AG08396 (cell line): ENCODE data around the gene BLNK.

ENCODE experiments used
- DNase-seq: peaks from one replicate; pipeline ENCODE4 v3.0.0; 2012; ENCODE audit warnings: low spot score, mixed read lengths

BLNK gene

GRCh38 chr10:96261930-96262329, 9.4 kb downstream of the BLNK start:
- DNase-seq: no peak

DNA sequence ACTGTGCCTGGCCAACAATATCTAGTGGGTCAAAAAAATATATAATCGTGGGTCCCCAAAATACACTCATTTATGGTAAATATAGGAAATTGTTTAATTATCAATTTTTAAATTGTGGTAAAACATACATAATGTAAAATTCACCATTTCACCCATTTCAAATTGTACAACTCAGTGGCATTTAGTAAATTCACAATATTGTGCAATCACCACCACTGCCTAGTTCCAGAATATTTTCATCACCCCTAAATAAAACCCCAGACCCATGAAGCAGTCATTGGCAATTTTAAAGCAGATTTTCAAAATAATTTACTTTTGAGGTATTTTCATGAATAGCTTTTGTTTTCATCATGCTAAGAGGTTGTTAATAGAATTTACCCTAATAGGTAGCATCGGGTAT, 10.2 kb downstream of the BLNK start:
- no peak for DNase-seq

GRCh38 chr10:96260014-96260413, 11.4 kb downstream of the BLNK start:
- no peak for DNase-seq

GRCh38 chr10:96259150-96259549, 12.2 kb downstream of the BLNK start:
- no peak for DNase-seq

DNA sequence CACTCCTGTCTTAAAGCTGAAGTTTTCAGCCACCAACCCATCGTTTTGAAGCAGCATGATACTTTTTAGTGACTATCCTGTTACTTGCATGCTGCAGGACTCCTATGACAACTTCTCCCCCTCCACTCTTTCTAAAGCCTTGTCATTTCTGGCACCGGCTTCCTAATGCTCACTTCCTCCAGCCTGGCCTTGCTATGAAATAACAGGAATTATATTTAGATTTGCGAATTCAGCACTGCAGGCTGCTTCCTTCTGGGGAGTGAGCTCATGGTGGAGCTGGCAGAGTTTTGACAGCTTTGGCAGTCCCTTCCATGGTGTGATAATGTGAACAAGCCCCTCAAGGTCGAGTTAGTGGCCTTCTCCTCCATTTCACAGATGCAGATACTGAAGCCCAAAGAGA, 13.4 kb downstream of the BLNK start:
- no peak for DNase-seq

DNA sequence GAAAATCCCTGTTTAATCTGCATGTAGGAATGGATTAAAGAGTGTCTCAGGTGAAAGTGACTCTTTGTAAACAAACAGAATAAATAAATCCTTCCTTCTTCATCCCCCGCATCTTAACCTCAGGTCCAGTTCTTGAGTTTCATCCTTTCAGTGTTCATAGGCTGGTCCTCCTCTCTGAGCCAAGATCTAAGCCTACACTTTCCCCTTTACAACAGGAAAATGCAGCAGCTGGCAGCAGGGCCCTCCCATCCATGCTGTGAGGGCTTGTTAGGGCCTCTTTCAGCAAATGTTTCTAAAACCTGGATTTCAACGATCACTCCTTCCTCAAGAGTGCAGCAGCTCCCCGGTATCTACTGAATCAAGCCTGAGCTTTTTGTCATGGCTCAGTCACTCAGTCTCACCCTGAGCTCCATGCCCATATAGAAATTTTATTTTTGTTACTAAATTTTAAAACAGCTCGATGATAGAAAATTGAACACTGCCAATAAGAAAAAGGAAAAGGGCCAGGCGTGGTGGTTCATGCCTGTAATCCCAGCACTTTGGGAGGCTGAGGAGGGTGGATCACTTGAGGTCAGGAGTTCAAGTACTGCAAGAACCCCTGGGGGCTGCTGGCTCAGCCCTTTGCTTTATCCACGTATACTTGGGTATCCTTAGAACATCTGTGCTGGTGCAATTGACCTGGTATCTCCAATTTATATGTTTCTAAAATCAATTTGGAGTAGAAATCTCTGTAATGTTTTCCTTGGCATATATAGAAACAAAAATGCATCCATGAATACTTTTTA, 15.6 kb downstream of the BLNK start:
- no peak for DNase-seq

DNA sequence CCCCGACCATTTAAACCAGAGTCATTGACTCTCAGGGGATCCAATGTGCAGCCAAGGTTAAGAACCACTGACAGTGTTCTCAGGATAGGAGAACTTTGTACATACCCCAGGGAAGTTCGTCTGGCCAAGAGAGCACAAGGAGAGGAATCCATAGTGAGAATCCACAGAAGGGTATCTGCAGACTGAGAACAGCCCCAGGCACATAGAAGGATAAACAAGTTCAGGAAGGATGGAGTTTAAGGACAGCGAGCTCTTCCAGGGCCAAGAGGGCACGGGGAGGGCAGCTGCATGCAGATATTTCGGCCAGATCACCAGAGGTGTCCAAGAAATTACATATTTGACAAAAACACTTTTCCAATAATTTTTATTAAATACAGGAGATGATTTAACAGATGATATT, 16.4 kb downstream of the BLNK start:
- no peak for DNase-seq

- DNase-seq: no peak
These were observed 18.6 kb downstream of the BLNK start for GRCh38 chr10:96252730-96253129.

DNA sequence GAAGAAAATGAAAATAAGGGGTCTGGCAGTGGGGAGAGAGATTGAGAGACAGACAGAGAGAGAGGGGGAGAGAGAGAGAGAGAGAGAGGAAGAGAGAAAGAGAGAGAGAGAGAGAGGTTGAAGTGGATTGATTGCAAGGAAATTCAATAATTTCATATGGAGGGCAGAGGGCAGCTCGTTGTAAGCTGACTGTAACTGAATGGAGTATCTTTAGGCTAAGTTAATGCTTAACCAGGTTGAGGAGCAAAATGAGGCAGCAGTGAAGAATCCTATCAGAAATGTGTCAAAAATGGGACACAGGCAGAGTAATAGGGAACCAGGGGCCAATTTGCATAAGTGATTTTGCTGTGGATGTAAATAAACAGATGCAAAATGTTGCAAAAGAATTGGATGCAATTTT, 21.0 kb downstream of the BLNK start:
- DNase-seq: no peak

GRCh38 chr10:96249264-96249663, 22.1 kb downstream of the BLNK start:
- no peak for DNase-seq

GRCh38 chr10:96244354-96244753, 27.0 kb downstream of the BLNK start:
- DNase-seq: no peak

DNA sequence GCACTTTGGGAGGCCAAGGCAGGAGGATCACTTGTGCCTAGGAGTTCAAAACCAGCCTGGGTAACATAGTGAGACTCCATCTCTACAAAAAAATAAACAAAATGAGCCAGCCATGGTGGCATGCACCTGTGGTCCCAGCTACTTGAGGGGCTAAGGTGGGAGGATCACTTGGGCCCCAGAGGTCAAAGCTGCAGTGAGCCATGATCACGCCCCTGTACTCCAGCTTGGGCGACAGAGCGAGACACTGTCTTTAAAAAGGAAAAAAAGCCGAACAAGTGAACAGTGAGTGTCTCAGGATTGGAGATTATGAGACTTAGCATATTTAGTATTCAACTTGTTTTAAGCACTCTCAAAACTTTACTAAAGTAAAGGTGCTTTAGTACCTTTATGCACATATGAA, 28.1 kb downstream of the BLNK start:
- no peak for DNase-seq

- no peak for DNase-seq
These were observed 28.5 kb downstream of the BLNK start for GRCh38 chr10:96242822-96243221.

GRCh38 chr10:96238646-96239623, 32.4 kb downstream of the BLNK start:
- DNase-seq: no peak

DNA sequence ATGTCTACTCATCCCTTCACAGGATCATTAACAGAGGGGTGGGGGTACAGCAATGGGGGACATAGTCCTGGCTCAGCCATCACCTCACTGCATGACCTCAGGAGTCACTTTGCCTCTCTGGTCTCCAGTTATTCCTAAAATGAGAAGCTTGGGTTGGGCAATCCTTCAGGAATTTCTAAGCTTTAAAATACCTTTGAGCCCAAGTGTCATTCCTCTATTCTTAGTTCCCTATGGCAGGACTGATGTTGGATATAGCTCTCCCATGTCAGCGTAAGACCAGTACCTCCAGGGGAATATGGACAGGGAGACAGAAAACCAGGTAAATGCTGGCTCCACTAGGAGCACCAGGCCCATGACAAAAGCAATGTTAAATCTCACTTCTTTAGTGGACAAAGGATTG, 34.5 kb downstream of the BLNK start:
- DNase-seq: no peak

DNA sequence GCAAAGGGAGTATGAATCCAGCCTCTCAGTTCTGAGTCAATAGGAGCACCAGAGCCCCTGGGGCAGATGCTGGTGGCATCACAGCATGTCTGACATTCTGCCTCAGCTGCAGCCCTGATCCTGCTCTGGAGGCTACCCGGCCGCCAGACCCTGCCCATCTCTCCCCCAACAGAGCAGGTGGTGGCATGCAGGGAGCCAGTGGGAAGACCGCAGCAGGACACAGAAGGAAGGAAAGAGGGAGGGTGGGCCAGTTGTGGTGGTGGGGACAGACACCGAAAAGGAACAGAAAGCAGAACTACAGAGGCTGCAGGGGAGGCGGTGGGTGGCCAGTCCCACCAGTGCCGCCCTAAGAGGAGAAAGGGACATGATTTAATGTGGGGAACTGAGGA, 35.3 kb downstream of the BLNK start:
- DNase-seq: no peak

- no peak for DNase-seq
These were observed 35.9 kb downstream of the BLNK start for GRCh38 chr10:96235326-96236089.

DNA sequence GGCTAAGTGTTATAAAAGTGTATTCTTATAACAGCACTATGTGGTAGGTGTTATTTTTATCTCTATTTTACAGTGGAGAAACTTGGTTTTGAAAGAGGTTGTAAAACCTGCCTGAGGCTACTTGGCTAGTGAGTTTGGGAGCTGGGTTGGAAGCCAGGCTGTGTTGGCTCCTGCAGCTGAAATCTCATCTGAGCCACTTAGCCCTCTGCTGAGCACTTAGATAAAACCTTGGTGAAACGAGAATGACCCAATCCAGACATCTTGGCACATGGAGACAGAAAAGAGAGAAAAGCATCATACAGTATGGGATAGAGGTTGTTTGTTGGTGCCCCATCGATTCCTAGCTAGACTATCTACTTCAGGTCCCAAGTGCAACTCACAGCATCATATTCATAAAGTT, 37.4 kb downstream of the BLNK start:
- DNase-seq: no peak

DNA sequence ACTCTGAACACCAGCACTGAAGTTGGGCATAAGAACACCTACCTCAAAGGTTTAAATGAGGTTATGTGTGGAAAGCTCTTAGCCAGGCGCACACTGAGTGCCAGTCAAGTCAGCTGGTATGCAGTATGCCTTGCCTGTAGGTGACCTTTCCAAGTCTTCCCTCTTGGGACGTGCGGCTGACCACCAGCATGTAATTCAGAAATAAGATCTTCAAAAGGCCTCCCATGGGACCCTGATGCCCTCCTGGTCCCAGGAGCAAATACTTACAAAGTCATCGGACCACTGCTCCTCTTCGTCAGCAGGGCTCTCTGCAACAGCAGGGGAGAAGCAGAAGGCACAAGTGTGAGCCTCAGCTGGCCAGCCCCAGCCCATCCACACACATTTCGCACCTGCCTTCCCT, 40.8 kb downstream of the BLNK start:
- no peak for DNase-seq

DNA sequence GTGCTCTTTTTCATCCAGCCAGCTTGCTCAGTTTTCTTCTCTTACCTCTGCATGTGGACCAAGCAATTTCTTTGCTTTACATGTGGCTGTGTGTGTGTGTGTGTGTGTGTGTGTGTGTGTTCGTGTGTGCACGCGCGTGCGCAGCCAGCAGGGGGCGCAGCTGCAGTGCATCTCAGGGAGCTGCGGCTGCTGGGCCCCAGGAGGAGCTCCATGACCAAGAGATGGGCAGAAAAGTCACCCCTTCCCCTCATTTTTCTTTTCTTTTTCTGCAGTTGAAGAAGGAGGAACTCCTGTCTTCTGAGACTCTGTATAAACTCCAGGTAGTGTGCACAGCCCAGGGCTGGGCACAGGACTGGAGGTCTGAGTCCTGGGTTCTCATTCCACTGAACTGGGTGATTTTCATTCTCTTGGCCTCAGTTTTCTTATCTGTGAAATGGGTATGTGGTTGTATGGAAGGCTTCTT, 41.8 kb downstream of the BLNK start:
- peak; percentile 60 for DNase-seq

- no peak for DNase-seq
These were observed 42.9 kb downstream of the BLNK start for GRCh38 chr10:96228408-96228994.

DNA sequence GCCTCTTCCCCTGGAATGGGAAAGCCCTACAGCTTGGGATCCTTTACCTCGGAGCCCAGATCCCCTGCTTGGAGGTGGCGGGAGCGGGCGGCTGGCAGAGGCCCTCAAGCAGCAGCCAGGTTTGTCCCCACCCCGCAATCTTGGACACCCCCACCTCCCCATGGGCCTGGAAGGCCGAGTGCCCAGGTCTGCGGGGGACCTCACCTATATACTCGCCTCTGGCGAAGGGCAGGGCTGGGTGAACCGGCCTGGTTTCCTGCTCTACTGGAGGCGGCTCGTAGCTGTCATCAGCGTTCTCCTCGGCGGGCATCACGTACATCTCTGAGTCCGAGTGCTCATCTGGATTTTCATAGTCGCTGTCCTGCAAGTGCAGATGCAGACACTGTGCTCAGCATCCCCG, 44.2 kb downstream of the BLNK start:
- DNase-seq: no peak
